Gastroesophageal sphincter (tissue), 3 donors: ENCODE data around the gene AHCTF1.
"Not testable (repeated sequence)": the region's sequence is repeated elsewhere in the genome, so short reads cannot be mapped to it uniquely, and the experiment has no call there.

Experiments used
- CTCF ChIP-seq, 4 experiments: fragments of 200-600 bp in 2 of 4; fragments of 450-650 bp in 2 of 4; sonication (generic) in 1 of 4; IDR thresholded peaks; one replicate each; pipeline ENCODE4 v1.5.1; 2017 to 2019; ENCODE audit warnings: antibody characterized with exemption in 4 of 4, mild to moderate bottlenecking in 2 of 4, moderate library complexity in 2 of 4
- POLR2A ChIP-seq, 2 donors: fragments of 450-650 bp; IDR thresholded peaks; one replicate each; pipeline ENCODE4 v1.6.1; 2017; ENCODE audit warnings: antibody characterized with exemption in 2 of 2, mild to moderate bottlenecking in 2 of 2, moderate library complexity in 1 of 2

- TF ChIP-seq POLR2A, CTCF (IDR thresholded peaks at IDR 0.05): not testable (repeated sequence)
These were observed 114.0 kb downstream of the AHCTF1 start for GRCh38 chr1:246817778-246818177.
